ENCODE data around the gene CAGE1.

GRCh38 chr6:7304821-7305220 lies 84.7 kb downstream of the CAGE1 start:
- no peak for TF ChIP-seq POLR2AphosphoS5 (IDR thresholded peaks at IDR 0.05; ENCODE audit: low read depth, low read length)
- no peak for TF ChIP-seq SIN3A (IDR thresholded peaks at IDR 0.05; ENCODE audit: borderline replicate concordance, insufficient read depth, low read length)
- TF ChIP-seq REST (IDR thresholded peaks at IDR 0.05; ENCODE audit: insufficient read depth in 1 of 2, low read depth in 2 of 2, low read length in 2 of 2): no peak

Data from PFSK-1 (cell line).